Gastroesophageal sphincter (tissue), 4 donors: Measurements from ENCODE around the gene ARFGEF3. TPM values are rescaled to one million over a fixed set of nuclear protein-coding genes. Genes with fewer than 3 reads are reported as not detected.

Source experiments
- ATAC-seq: fragments of 150-250 bp; one replicate; pipeline ENCODE4 v1.9.1; 2016; ENCODE audit warnings: mild to moderate bottlenecking, moderate library complexity
- H3K27ac ChIP-seq, 4 donors: fragments of 200-600 bp; sonication (generic) in 3 of 4; 1 replicate in 3 of 4; 2 replicates in 1 of 4; pipeline ENCODE4 v1.5.1; 2016 to 2019
- H3K27me3 ChIP-seq: fragments of 200-600 bp; sonication (generic); one replicate; pipeline ENCODE4 v1.5.1; 2019
- H3K36me3 ChIP-seq, 2 donors: fragments of 200-600 bp; sonication (generic); one replicate each; pipeline ENCODE4 v1.5.1; 2019; ENCODE audit warnings: control low read depth in 1 of 2
- H3K4me1 ChIP-seq, 3 donors: fragments of 200-600 bp; sonication (generic); 1 replicate in 2 of 3; 2 replicates in 1 of 3; pipeline ENCODE4 v1.5.1; 2016 to 2019; ENCODE audit warnings: control low read depth in 2 of 3
- H3K4me3 ChIP-seq, 2 donors: fragments of 200-600 bp; sonication (generic); one replicate each; pipeline ENCODE4 v1.5.1; 2019; ENCODE audit warnings: mild to moderate bottlenecking in 1 of 2, moderate library complexity in 1 of 2
- H3K9me3 ChIP-seq, 3 donors: fragments of 200-600 bp; sonication (generic); one replicate each; pipeline ENCODE4 v1.5.1; 2017 to 2019; ENCODE audit warnings: control low read depth in 2 of 3
- EP300 ChIP-seq: sonication (generic); formaldehyde crosslinking; IDR thresholded peaks from one replicate; pipeline ENCODE4 v1.6.1; 2017; ENCODE audit warnings: antibody characterized with exemption, mild to moderate bottlenecking
- POLR2A ChIP-seq, 2 donors: fragments of 450-650 bp; IDR thresholded peaks; one replicate each; pipeline ENCODE4 v1.6.1; 2017; ENCODE audit warnings: antibody characterized with exemption in 2 of 2, mild to moderate bottlenecking in 2 of 2, moderate library complexity in 1 of 2
- POLR2AphosphoS5 ChIP-seq: sonication (generic); formaldehyde crosslinking; IDR thresholded peaks from one replicate; pipeline ENCODE4 v1.6.1; 2017; ENCODE audit warnings: antibody characterized with exemption
- WGBS, 2 donors: methylation state at CpG; one replicate each; pipeline ENCODE4 v1.1.5; 2018; ENCODE audit warnings: low coverage in 1 of 2; 5-methylcytosine and 5-hydroxymethylcytosine counted together
- total RNA-seq, 4 donors: library from RNA; depleted of rRNA; stranded (reverse); fragments of >200 nt; gene quantifications; one replicate each; pipeline ENCODE4 v1.1.0, GENCODE V29; 2016
- TF ChIP-seq, protein P1 (sequence below), 4 experiments: fragments of 200-600 bp in 2 of 4; fragments of 450-650 bp in 2 of 4; sonication (generic) in 1 of 4; IDR thresholded peaks; one replicate each; pipeline ENCODE4 v1.5.1; 2017 to 2019; ENCODE audit warnings: antibody characterized with exemption in 4 of 4, mild to moderate bottlenecking in 2 of 4, moderate library complexity in 2 of 4

ARFGEF3 gene
- total RNA-seq, 4 donors from 2014 or later: 0.47 to 4.2 (median 1.8) TPM

DNA sequence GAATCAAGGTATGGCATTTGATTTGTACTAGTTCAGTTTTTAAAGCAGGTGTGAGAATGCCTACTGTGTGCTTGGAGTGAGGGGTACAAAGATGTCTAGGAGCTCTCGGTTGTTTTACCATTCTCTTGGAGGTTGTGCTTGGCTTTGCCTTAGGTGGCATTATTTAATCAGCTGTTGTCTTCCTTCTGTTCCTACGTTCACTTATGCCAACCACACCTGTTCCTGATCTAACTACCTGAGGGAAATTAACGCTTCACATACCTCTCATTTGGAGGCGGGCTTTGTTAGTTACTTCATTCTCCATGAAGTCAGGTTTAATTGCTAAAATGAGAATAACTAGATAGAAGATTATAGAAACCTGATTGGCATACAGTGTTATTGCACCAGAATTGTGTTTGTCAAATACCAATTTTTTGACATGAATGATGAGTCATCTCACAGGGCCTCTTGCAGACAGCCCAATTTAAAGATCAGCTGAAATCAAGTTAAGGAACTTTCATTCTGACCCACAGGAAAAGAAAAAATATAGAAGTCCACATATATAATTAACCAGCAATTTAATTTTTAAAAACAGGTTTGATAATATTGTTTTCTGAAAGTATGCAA lies 81.4 kb downstream of the ARFGEF3 start:
- Histone ChIP-seq H3K4me1 (no peaks in the 10 kb centered on the region), H3K27me3 (no peaks in the 10 kb centered on the region), H3K27ac (no peak overlapping the region), H3K9me3 (no peaks in the 10 kb centered on the region), H3K4me3 (no peak overlapping the region), H3K36me3 (no peaks in the 10 kb centered on the region)
- no peak for ATAC-seq
- TF ChIP-seq POLR2A (IDR thresholded peaks at IDR 0.05) (no peak), POLR2AphosphoS5 (no peak), EP300 (no peak)
- TF ChIP-seq, protein P1, sequence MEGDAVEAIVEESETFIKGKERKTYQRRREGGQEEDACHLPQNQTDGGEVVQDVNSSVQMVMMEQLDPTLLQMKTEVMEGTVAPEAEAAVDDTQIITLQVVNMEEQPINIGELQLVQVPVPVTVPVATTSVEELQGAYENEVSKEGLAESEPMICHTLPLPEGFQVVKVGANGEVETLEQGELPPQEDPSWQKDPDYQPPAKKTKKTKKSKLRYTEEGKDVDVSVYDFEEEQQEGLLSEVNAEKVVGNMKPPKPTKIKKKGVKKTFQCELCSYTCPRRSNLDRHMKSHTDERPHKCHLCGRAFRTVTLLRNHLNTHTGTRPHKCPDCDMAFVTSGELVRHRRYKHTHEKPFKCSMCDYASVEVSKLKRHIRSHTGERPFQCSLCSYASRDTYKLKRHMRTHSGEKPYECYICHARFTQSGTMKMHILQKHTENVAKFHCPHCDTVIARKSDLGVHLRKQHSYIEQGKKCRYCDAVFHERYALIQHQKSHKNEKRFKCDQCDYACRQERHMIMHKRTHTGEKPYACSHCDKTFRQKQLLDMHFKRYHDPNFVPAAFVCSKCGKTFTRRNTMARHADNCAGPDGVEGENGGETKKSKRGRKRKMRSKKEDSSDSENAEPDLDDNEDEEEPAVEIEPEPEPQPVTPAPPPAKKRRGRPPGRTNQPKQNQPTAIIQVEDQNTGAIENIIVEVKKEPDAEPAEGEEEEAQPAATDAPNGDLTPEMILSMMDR (IDR thresholded peaks at IDR 0.05): no peak
- WGBS, 2 donors: 94% methylated on average over 4 of the region's 4 CpGs; no CpG with 5 or more reads in 1 of the 2 donors

DNA sequence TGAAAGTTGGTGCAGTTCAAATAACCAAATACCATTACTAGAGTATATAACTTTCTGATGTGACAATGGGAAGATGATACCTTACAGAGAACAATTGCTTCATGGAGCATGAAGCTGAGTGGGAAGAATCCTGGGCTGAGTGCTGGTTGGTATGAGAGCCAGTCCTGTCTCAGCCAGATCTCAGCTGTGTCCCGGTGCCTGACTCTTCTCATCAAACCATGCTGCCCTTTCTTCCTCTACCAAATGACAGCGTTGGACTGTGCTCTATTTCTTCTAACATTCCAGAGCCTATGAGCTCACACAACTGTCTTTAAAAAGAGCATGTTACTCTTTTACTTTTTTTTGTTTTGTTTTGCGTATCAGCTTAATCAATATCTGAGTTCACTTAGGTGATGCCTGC lies 84.0 kb downstream of the ARFGEF3 start:
- Histone ChIP-seq H3K36me3 (no peaks in the 10 kb centered on the region), H3K9me3 (no peaks in the 10 kb centered on the region), H3K4me3 (no peak overlapping the region), H3K27me3 (no peaks in the 10 kb centered on the region), H3K27ac (no peak overlapping the region), H3K4me1 (no peaks in the 10 kb centered on the region)
- ATAC-seq: no peak
- WGBS, 2 donors: 67 to 89% methylated on average over 3 of the region's 3 CpGs
- TF ChIP-seq, protein P1 (IDR thresholded peaks at IDR 0.05): no peak
- no peak for TF ChIP-seq POLR2A (IDR thresholded peaks at IDR 0.05)
- no peak for TF ChIP-seq EP300
- TF ChIP-seq POLR2AphosphoS5: no peak

DNA sequence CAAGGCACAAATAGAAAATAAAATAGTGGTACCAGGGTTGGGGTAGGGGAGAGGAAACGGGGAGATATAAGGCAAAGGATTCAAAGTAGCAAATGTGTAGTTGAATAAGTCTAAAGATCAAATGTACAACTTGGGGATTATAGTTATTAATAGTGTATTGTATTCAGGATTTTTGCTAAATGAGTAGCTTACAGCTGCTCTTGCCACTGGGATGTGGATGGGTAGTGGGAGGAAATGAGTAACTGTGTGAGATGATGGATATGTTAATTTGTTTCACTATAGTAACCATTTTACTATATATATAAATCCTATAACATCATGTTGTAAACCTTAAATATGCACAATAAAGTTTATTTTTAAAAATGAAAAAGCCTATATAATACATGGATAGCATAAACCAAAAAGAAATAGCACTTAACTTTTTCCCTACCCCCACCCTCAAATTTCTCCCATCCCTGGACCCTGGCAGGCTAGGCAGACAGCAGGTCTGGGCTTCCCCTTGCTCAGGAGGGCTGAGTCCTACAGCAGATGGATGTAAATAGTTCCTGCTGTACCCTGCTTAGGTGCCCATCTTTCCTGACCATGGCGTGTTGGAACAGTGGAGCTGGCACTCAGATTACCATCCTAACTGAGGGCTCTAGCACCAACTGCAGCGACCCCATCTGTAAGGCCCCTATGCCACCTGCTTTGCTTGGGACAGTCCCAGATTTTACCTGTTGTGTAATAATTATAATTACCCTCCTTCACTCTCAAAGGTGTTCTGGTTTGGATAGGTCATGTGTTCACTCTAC lies 85.1 kb downstream of the ARFGEF3 start:
- Histone ChIP-seq H3K36me3 (no peaks in the 10 kb centered on the region), H3K4me3 (no peak overlapping the region), H3K27me3 (no peaks in the 10 kb centered on the region), H3K9me3 (no peaks in the 10 kb centered on the region), H3K4me1 (no peaks in the 10 kb centered on the region), H3K27ac (no peak overlapping the region)
- TF ChIP-seq POLR2AphosphoS5: no peak
- TF ChIP-seq POLR2A (IDR thresholded peaks at IDR 0.05): no peak
- TF ChIP-seq, protein P1 (IDR thresholded peaks at IDR 0.05): no peak
- TF ChIP-seq EP300: no peak
- ATAC-seq: no peak
- WGBS, 2 donors: 90 to 92% methylated on average over 2 to 3 of the region's 3 CpGs

DNA sequence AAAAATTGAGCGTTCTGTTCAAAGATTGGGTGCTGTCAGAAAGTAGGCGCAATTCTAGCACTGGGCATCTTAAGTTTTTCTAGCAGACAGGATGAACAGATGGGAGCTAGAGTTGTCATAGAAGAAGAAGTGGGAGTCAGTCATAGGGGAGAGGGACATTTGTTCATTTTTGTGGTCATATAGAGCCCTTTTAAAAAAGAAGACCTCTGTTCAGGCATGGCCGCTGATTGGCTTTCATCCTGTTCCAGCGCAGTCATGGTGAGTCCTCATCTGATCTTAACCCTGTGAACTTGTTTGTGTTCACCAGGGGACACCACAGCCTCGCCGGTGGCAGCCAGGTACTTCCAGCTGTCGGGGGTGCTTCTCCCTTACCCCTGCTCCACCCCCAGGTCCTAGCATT lies 86.3 kb downstream of the ARFGEF3 start:
- ATAC-seq: no peak
- no peak overlapping the region for H3K4me3 ChIP-seq
- H3K4me1 ChIP-seq: no peaks in the 10 kb centered on the region
- 83 to 98% methylated on average over 5 to 7 of the region's 7 CpGs for WGBS, 2 donors
- H3K9me3 ChIP-seq: no peaks in the 10 kb centered on the region
- H3K27ac ChIP-seq: no peak overlapping the region
- no peak for TF ChIP-seq EP300
- no peak for TF ChIP-seq POLR2AphosphoS5
- no peak for TF ChIP-seq POLR2A (IDR thresholded peaks at IDR 0.05)
- TF ChIP-seq, protein P1 (IDR thresholded peaks at IDR 0.05): no peak
- no peaks in the 10 kb centered on the region for H3K36me3 ChIP-seq
- H3K27me3 ChIP-seq: no peaks in the 10 kb centered on the region

DNA sequence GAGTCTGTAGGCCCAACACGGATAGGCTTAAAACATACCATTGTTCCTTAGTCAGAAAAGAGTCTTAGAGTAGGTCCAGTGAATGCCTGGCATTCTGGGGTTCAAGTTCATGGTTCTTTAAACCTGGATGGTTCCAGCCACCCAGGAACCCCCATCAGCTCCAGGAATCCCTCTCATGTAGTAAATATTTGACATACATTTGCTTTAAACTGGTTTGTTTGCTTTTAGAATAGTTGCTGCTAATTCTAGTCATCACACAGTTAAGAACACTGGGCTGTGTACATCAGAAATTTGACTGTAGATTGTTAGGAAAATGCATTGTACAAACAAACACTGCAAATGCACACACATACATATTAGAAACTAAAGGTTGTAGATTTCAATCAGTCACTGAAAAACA lies 87.1 kb downstream of the ARFGEF3 start:
- no peak overlapping the region for H3K27ac ChIP-seq
- H3K9me3 ChIP-seq: no peaks in the 10 kb centered on the region
- 83 to 100% methylated on average over 1 of the region's 1 CpG for WGBS, 2 donors
- no peak for TF ChIP-seq EP300
- TF ChIP-seq POLR2AphosphoS5: no peak
- TF ChIP-seq POLR2A (IDR thresholded peaks at IDR 0.05): no peak
- TF ChIP-seq, protein P1 (IDR thresholded peaks at IDR 0.05): no peak
- ATAC-seq: no peak
- no peaks in the 10 kb centered on the region for H3K4me1 ChIP-seq
- H3K36me3 ChIP-seq: no peaks in the 10 kb centered on the region
- no peak overlapping the region for H3K4me3 ChIP-seq
- no peaks in the 10 kb centered on the region for H3K27me3 ChIP-seq
